ENCODE data around the gene FBRS.
"Not testable (repeated sequence)": the region's sequence is repeated elsewhere in the genome, so short reads cannot be mapped to it uniquely, and the experiment has no call there.

The FBRS gene

DNA sequence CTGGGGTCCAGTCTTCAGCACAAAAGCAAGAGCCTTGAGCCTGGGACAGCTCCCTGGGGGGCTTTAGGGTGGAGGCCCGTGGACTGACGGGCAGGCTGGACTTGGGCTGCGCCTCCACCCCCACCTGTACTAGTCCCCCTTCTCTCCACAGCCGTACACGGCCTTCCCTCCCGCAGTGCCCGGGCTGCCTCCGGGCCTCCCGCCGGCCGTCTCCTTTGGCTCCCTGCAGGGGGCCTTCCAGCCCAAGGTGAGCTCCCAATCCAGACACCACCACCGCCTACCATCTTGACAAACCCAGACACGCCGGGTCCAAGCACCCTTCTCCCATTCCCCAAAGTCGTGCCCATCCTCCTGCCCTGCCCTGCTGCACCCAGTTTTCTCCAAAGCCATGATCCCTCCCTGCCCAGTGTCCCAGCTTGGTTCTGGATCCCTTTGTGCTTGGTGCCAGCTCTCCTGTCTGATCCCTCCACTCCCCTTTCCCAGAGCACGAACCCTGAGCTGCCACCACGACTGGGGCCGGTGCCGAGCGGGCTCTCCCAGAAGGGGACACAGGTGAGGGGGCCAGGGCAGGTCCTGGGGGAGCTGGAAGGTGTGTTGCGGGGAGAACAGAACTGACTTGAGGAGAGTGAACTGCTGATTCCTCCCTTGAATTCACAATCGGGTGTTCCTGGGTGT lies 7.1 kb downstream of the FBRS start:
- no peak for DNase-seq

DNA sequence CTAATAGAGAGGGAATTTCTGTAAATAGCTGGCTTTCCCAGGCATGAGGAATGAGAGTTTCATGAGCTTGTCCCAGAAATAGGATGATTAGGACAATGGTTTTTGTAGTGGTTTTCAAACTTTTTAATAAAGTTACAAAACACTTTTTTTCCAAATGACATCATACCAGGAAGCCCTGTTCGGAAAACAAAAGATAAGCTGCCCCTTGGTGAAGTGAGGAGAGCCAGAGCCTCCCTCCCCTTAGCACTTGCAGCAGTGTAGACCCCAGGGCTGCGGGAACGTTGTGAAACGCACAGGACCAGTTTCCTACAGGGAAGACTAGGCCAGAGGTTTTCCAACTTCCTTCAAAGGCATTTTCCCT lies 7.6 kb downstream of the FBRS start:
- DNase-seq: no peak

DNA sequence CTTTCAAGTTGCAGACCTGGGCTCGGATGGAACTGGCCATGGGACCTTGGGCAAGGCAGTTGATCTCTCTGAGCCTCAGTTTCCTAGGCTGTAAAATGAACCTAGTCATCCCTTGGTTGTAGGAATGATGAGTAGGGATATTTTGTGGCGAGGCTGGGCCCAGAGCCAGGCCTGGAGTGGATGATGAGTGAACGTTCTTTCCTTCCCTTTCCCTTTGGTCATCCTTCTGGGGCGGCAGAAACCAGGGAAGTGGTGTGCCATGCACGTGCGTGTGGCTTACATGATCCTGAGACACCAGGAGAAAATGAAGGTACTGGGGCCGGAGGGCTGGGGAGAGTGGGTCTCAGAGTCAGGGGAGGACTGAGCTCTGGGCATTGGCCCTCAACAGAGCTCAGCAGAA lies 8.4 kb downstream of the FBRS start:
- no peak for DNase-seq

DNA sequence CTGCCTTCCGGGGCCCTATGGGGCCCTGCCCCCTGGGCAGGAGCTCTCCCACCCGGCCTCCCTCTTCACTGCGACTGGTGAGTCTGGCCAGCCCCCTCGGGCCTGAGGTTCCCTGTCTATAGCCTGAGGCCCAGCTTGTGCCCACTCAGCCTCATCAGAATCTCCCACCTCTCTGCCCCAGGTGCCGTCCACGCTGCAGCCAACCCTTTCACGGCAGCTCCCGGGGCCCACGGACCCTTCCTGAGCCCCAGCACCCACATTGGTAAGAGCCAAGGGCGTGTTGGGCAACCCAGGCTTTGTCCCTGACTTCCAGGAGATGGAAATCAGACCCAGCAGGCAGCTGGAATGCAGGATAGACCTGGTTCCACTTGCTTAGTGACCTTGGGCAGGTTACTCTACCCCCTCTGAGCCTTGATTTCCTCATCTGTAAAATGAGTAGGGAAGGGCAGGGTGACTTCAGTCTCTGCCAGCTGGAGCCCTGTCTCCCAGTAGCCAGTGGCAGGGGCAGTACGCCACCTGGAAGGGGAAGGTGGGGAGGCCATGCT lies 9.2 kb downstream of the FBRS start:
- no peak for DNase-seq

DNA sequence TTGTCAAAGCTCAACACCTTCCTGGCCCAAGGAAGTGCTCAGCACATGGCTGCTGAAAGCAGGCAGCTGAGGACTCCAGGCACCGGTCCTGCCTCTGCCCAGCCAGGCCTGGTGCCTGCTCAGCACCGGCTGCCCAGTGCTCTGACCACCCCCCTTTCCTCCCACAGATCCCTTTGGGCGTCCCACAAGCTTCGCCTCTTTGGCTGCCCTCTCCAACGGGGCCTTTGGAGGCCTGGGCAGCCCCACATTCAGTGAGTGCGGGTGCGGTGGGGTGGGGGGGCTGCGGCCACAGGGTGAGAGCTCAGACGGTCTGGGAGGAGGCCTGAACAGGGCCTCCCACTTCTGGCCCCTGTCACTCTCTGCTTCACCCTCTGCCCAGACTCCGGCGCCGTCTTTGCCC lies 10.2 kb downstream of the FBRS start:
- DNase-seq: no peak

DNA sequence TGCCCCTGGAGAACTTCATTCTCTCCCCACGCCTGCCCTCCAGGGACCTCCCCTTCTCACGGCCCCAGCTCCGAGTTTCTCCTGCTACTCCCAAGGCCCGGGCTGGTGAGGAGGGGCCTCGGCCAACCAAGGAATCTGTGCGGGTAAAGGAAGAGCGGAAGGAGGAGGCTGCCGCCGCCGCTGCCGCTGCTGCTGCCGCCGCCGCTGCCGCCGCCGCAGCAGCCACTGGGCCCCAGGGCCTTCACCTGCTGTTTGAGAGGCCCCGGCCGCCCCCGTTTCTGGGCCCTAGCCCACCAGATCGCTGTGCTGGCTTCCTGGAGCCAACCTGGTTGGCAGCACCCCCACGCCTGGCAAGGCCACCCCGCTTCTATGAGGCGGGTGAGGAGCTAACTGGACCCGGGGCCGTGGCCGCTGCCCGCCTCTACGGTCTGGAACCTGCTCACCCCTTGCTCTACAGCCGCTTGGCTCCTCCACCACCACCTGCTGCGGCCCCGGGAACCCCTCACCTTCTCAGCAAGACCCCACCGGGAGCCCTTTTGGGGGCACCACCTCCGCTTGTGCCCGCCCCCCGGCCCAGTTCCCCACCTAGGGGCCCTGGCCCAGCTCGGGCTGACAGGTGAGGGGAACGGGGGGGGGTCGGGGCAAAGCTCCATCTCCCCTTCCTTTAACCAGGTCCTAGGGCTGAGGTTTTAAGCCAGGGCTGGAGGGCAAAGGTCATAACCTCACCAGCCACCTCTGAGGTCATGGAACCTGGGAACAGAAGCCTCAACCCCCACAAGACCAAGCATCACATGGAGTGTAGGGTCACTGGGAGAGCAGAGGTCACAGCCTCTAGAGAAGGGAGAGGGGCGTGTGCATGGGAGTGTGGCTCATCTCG lies 11.0 kb downstream of the FBRS start:
- DNase-seq: no peak

DNA sequence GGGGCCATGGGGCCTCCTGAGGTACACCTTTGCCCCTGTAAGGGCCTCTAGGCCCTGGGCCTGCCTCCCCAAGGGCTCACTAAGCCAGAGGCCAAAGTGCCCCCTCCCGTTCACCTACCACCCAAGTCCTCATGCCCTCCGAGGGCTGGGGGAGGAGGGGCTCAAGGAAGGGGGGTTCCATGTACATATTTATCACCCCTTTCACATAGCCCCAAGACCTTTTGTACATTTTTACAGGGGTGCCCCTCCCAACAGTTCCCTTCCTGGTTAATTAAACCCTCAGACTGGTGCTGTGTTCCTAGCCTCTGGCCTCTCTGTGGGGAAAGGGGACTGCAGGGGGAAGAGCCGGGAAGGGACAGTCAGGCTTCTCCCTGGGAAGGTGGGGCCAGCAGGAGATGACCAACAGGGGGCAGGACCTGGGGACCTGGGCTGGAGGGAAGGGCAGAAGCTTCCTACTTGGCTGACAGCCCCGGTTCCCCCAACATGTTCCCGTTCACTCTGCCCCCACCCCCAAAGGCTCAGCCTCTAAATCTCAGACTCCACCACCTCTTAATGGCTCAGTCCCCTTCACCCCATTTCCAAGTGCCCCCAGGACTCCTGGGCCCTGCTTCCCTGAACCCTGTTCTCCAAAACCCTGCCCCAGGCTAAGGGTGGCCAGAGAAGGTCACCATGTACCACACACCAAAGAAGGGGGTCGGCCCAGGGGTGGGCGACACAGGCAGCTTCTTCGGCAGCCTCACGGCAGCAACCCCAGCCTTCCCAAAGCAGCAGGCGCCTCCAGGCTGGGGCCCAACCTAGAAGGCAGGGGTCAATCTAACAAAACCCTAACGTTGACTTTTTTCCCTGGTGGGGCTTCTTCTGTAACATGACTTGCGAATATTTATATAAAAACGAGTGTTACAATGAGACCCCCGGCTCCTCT lies 11.9 kb downstream of the FBRS start:
- no peak for DNase-seq

DNA sequence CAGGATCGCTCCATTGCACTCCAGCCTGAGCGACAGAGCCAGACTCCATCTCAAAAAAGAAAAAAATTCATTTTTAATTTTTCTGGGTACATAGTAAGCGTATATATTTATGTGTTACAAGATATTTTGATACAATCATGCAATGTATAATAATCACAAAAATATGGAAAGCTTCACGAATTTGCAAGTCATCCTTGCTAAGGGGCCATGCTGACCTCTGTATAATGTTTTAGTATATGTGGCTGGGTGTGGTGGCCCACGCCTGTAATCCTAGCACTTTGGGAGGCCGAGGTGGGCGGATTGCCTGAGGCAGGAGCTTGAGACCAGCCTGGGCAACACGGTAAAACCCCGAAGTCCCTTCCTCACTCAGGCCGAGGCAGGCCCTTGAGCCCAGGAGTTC lies 16.9 kb downstream of the FBRS start:
- DNase-seq: no peak

DNA sequence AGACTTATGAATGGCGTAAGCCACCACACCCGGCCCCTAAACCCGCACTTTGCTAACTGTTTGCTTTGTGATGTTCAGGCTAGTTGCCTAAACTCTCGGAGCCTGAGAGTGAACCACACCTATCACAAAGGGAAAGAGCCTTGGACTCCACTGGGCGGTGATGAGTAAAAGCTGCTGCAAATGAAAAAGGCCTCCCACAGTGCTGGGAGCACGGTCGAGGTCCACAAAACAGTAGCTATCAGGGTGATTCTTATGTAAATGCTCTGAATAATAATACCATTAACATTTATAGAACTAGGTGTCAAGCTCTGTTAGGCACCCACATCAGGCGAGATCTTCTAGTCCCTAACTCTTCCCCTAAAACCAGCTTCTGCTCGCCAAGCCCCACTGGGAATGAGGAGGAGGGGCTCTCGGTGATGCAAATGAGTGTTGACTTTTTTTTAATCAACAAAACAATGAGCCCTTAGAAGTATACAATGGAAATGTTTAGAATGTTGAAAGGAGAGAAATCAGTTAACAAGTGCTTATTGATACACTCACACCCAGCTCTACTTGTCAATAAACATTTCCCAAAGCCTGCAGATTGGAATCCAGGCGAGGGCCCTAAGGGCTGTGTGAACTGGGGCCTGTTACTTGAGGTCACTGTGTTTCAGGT lies 19.8 kb downstream of the FBRS start:
- no peak for DNase-seq

DNA sequence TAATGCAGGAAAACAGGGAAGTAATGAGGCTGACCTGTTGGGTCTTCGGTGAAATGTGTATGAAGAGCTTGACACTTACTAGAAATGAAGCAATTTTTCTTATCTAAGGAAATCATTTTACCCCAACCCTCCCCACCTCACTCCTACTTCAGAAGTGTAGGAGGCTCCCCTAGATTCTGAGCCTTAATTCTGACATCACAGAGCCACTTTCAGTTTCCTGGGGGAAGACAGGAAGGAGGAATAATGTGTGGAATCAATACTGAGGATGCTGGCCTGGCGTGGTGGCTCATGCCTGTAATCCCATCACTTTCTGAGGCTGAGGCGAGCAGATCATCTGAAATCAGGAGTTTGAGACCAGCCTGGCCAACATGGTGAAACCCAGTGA lies 20.3 kb downstream of the FBRS start:
- DNase-seq: no peak

DNA sequence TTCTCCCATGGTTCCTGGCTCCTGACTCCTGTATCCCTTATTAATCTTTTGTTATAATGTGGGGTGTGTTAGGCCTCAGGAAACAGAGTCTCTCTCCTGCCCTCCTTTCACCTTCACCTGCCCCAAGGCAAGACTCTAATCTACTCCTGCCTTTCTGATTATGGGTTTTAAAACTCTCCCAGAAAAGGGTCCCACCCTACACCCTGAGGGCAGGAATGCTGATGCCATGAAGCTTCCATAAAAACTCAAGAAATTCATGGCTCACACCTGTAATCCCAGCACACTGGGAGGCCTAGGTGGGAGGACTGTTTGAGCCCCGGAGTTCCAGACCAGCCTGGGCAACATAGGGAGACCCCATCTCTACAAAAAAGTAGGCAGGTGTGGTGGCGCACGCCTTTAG lies 22.1 kb downstream of the FBRS start:
- DNase-seq: no peak

DNA sequence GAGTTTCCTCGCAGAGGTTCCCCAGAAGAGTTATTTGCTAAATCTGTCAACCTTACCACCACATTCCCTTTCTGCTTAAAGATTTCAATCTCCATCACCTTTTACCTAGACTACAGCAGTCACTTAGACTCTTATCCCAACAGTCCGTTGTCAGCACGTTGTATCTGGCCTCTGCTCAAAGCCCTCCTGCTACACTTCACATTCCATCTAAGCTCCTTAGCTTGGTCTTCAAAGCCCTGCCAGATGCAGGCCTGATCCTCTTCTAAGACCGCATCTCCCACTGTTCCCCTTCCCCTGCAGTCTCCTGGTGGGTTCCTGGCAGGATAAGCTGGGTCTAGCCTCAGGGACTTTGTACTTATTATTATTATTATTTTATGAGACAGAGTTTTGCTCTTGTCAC lies 30.5 kb downstream of the FBRS start:
- no peak for DNase-seq

DNA sequence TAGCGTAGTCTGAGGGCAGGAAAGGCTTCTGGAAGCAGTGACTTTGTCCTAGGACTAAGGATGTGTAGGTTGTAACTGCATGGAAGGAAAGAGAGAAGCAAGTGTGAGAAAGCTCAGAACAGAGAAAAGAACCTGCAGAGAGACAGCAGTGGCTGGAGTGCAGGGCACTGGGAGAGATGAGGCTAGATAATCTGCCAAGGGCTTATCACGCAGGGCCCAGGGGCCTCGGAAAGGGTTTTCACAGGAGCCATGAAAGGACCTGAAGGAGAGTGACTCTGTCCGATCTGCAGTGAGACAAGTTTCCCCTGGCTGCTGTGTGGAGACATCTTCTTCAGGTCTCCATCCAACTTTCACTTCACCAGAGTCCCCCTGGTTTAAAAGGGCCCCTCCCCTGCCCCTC lies 33.7 kb downstream of the FBRS start:
- DNase-seq: no peak

DNA sequence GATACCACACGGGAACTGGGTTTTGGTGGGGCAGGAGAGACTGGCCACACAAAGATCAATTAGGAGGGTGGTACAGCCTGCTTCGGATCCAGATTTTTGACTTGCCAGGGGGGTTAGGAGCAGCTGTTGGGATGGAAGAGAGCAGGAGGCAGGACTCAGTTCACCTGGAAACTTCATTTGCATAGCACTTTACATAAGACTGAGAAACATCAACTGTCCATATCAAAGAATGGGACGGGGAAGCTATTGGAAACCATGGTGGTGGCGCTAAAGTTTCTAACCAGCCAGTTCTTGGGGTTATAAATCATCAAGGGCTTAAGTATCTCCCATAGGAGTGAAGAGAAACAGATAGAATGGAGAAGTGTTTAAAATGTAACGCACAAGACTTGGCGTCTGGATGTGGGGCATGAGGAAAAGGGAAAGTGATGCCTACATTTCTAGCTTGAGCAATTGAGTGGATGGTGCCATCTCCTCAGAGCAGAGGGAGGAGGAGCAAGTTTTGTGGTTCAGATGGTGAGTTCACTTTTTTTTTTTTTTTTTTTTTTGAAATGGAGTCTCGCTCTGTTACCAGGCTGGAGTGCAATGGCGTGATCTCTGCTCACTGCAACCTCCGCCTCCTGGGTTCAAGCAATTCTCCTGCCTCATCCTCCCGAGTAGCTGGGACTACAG lies 34.3 kb downstream of the FBRS start:
- no peak for DNase-seq

DNA sequence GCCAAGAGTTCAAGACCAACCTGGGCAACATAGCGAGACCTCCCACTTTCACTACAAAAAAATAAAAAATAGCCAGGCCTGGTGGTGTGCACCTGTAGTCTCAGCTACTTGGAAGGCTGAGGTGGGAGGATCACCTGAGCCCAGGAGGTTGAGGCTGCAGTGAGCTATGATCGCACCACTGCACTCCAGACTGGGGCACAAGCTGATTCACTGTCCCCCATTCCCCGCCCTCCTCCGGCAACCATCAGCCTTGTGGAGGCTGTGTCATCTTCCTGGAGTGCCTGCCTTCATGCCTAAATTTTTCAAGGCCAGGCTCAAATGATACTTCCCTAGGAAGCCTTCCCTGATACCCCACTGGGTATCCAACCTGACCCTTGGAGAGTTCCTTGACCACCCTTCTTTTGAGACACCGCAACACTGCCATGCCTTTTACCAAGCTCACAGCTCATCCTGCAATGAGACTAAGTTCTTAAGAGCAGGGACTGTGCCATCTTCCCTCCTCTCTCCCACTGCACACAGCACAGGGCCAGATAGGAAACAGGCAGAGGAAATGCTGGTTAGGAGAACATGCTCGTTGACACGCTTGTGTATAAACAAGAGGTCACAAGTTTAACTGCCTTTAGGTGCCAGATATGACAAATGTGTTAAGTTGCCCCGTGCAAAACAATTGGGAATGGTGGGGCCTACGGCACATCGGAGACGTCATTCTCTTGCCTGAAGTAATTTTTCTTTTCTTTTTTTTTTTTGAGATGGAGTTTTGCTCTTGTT lies 36.9 kb downstream of the FBRS start:
- DNase-seq: no peak

DNA sequence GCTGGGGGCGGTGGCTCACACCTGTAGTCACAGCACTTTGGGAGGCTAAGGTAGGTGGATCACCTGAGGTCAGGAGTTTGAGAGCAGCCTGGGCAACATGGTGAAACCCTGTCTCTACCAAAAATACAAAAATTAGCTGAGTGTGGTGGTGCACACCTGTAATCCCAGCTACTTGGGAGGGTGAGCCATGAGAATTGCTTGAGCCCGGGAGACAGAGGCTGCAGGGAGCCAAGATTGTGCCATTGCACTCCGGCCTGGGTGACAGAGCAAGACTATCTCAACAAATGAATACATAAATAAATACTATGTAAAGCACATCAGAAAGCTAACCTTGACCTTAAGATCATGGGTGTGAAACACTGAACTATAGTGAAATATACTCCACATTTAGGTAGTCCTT lies 38.4 kb downstream of the FBRS start:
- DNase-seq: not testable (repeated sequence)

DNA sequence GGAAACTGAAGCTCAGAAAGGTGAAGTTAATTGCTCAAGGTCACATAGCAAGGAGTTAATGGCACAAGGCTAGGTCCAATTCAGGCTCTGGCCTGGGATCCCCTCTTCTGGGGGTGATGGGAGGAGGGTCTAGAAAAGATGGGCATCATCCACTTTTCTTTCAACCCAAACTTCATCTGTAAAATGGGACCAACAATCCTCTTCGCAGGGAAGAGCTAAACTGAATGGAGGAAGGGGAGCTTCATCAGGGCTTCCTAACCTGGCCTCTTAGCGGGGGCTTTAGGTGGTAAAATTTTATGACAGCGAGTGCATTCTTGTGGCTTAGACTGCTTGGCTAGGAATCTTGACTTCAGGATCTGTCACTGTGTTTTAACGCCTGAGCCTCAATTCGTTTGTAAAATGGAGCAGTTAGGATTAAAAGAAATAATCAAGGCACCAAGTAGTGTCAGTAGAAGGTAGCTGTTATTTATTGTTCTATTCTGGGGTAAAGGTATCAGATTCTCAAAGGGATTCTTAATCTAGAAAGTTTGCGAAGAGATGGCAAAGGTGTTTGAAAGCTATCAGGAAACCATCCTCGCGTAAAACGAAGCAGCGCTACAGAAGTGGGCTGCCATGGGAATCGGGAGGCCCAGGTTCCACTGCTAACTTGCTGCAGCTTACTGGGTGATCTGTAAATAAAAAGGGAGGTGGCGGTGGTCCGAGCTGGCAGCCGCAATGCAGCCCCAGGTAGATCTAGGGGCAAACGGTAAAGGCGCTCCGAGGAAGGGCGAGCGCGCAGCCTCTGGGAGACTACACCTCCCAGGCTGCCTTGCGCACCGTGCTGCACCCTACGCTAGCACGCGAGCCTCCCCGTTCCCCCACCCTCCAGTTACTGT lies 39.3 kb downstream of the FBRS start:
- no peak for DNase-seq

DNA sequence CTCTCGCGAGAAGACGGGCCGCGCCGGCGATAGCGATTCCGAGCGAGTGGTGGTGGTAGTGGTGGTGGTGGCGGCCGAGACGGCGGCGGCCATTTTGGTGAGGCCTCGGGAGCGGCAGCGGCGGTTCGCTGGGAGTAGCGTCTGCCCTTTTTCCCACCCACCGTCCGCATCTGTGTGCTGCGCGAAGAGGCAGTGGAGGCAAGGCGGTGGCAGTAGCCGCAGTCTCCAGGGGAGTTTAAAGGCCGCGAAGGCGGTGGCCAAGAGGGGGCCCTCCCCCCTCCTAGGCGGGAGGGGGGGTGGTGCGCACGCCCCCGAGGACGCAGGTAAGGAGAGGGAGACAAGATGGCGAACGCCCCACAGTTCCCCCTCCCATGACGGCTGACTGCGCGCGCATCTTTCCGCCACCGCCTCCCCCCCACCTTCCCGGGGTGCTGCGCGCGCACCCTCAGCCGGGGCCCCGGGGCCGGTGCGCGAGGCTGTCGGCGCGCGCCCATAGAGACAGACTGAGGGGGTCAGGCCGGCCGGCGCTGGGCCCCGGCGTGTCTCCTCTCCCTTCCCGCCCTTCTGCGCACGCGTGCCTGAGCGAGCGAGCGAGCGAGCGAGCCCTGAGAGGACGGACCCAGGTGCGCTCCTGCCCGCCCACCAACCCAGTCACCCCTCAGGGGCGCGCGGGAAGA lies 40.0 kb downstream of the FBRS start:
- peak; percentile 96 for DNase-seq

Measured in fibroblast of skin of back (primary cell).